Thyroid gland (tissue), 4 donors: ENCODE results near the gene GFOD2. TPM values are rescaled to one million over a fixed set of nuclear protein-coding genes. Genes with fewer than 3 reads are reported as not detected.

Experiments used
- DNase-seq, 2 donors: peaks; one replicate each; pipeline ENCODE4 v3.0.0-alpha.2; 2019
- H3K27ac ChIP-seq, 3 donors: fragments of 200-600 bp; sonication (generic); 1 replicate in 2 of 3; 2 replicates in 1 of 3; pipeline ENCODE4 v1.5.1; 2016 to 2019; ENCODE audit warnings: mild to moderate bottlenecking in 1 of 3, moderate library complexity in 1 of 3
- H3K27me3 ChIP-seq: fragments of 200-600 bp; sonication (generic); one replicate; pipeline ENCODE4 v1.5.1; 2019
- H3K36me3 ChIP-seq, 2 donors: fragments of 200-600 bp; sonication (generic); one replicate each; pipeline ENCODE4 v1.5.1; 2016 to 2019
- H3K4me1 ChIP-seq, 2 donors: fragments of 200-600 bp; sonication (generic); one replicate each; pipeline ENCODE4 v1.5.1; 2017 to 2019
- H3K4me3 ChIP-seq, 3 donors: fragments of 200-600 bp; sonication (generic); replicated peaks in 1 of 3; 1 replicate in 2 of 3; 2 replicates in 1 of 3; pipeline ENCODE4 v1.5.1; 2016; ENCODE audit warnings: mild to moderate bottlenecking in 1 of 3
- H3K9me3 ChIP-seq: fragments of 200-600 bp; sonication (generic); one replicate; pipeline ENCODE4 v1.5.1; 2017
- POLR2A ChIP-seq, 2 donors: fragments of 450-650 bp; IDR thresholded peaks; one replicate each; pipeline ENCODE4 v1.6.1; 2017; ENCODE audit warnings: antibody characterized with exemption in 2 of 2, mild to moderate bottlenecking in 2 of 2, moderate library complexity in 1 of 2
- WGBS, 2 donors: methylation state at CpG; one replicate each; pipeline ENCODE4 v1.1.5; 2017; 5-methylcytosine and 5-hydroxymethylcytosine counted together
- intact Hi-C: fragments of 100-400 bp; cut with DNase I; formaldehyde crosslinking; loops from one replicate; pipeline ENCODE4 v1.15.1; 2023
- total RNA-seq, 4 donors: library from RNA; depleted of rRNA; stranded (reverse); fragments of >200 nt; gene quantifications; one replicate each; pipeline ENCODE4 v1.2.3, GENCODE V29; 2016
- TF ChIP-seq, protein P1 (sequence below), 6 experiments: fragments of 200-600 bp in 3 of 6; fragments of 450-650 bp in 3 of 6; sonication (generic) in 3 of 6; IDR thresholded peaks; one replicate each; pipeline ENCODE4 v1.5.1; 2016 to 2019; ENCODE audit warnings: antibody characterized with exemption in 6 of 6, mild to moderate bottlenecking in 2 of 6, inconsistent platforms in 1 of 6, moderate library complexity in 1 of 6

GFOD2 gene
- total RNA-seq, 4 donors from 2014 or later, result 10.9 to 27.5 (median 23.7) TPM

DNA sequence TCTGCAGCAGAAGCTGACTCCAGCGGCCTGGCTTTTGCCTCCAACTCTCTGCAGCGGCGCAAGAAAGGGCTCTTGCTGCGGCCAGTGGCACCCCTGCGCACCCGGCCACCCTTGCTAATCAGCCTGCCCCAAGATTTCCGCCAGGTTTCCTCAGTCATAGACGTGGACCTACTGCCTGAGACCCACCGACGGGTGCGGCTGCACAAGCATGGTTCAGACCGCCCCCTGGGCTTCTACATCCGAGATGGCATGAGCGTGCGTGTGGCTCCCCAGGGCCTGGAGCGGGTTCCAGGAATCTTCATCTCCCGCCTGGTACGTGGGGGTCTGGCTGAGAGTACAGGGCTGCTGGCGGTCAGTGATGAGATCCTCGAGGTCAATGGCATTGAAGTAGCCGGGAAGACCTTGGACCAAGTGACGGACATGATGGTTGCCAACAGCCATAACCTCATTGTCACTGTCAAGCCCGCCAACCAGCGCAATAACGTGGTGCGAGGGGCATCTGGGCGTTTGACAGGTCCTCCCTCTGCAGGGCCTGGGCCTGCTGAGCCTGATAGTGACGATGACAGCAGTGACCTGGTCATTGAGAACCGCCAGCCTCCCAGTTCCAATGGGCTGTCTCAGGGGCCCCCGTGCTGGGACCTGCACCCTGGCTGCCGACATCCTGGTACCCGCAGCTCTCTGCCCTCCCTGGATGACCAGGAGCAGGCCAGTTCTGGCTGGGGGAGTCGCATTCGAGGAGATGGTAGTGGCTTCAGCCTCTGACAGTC, 57.0 kb downstream of the GFOD2 start:
- no peak for DNase-seq
- Histone ChIP-seq H3K27ac (no peak overlapping the region), H3K4me3 (no peak overlapping the region), H3K27me3 (no peaks in the 10 kb centered on the region), H3K9me3 (no peaks in the 10 kb centered on the region), H3K4me1 (peaks cover 22 to 28% of the 10 kb centered on the region in 2 donors), H3K36me3 (no peaks in the 10 kb centered on the region)
- WGBS, 2 donors, result 95 to 97% methylated on average over 20 to 27 of the region's 34 CpGs
- TF ChIP-seq, protein P1, sequence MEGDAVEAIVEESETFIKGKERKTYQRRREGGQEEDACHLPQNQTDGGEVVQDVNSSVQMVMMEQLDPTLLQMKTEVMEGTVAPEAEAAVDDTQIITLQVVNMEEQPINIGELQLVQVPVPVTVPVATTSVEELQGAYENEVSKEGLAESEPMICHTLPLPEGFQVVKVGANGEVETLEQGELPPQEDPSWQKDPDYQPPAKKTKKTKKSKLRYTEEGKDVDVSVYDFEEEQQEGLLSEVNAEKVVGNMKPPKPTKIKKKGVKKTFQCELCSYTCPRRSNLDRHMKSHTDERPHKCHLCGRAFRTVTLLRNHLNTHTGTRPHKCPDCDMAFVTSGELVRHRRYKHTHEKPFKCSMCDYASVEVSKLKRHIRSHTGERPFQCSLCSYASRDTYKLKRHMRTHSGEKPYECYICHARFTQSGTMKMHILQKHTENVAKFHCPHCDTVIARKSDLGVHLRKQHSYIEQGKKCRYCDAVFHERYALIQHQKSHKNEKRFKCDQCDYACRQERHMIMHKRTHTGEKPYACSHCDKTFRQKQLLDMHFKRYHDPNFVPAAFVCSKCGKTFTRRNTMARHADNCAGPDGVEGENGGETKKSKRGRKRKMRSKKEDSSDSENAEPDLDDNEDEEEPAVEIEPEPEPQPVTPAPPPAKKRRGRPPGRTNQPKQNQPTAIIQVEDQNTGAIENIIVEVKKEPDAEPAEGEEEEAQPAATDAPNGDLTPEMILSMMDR (IDR thresholded peaks at IDR 0.05), result no peak
- TF ChIP-seq POLR2A (IDR thresholded peaks at IDR 0.05), result no peak
- intact Hi-C loops, result loop anchor here (10.0 kb wide), 1 partner anchor 273 kb away; the partner anchor contains the start of genes CTRL and PSMB10

DNA sequence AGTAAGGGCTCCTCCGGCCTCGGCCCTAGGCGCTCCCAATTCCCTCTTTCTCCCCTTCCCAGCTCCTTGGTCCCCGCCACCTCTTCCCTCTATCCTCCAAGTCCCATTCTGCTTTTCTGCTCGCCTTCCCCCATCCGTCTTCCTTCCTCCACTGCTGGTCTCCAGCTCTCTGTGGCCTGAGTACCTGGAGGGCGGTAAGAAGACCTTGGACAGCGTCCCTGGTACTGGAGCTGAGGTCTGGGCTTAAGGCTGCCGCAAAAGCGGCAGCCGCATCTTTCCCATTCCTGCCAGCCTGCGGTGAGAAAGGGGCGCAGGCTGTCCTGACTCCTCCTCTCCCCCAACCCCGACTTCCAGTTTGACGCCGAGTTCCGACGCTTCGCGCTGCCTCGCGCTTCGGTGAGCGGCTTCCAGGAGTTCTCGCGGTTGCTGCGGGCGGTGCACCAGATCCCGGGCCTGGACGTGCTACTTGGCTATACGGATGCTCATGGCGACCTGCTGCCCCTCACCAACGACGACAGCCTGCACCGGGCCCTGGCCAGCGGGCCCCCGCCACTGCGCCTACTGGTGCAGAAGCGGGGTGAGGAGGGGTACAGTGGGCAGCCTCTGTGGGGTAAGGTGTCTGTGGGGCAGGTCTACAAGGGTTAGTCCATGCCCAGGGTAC, 57.9 kb downstream of the GFOD2 start:
- TF ChIP-seq, protein P1 (IDR thresholded peaks at IDR 0.05), result no peak
- no peak for TF ChIP-seq POLR2A (IDR thresholded peaks at IDR 0.05)
- Histone ChIP-seq H3K36me3 (no peaks in the 10 kb centered on the region), H3K27ac (peak overlapping the region in 1 of 3 donors; percentile 55), H3K4me3 (peak overlapping the region in 1 of 3 donors; percentile 7), H3K27me3 (no peaks in the 10 kb centered on the region), H3K9me3 (no peaks in the 10 kb centered on the region), H3K4me1 (peaks cover 19 to 25% of the 10 kb centered on the region in 2 donors)
- intact Hi-C loops, result loop anchor here (10.0 kb wide), 1 partner anchor 274 kb away; the partner anchor contains the start of genes CTRL and PSMB10
- peak; percentile 51 to 52 for DNase-seq
- 15 to 26% methylated on average over 21 to 27 of the region's 39 CpGs for WGBS, 2 donors

DNA sequence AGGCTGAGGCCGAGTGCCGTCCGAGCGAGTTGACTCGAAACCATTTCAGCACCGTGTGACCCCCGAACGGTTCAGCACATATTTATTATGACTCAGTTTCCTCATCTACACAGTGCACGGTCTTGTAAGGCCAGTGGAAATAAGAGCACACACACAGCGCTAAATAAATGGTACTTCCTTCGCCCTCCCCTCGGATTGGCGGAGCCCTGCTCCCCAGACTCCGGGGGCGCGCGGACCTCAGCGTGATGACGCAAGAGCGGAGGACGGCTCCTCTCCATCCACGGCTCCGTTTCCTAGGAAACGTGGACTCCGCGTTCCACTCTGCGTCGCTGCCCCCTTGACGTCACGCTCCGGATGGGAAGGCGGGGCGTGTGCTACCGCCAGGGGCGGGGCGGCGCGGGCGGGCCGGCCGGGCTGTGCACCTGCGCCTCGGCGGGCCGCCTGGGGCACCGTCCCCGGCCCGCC, 58.5 kb downstream of the GFOD2 start, which contains the start of gene PARD6A:
PARD6A (plus strand) TSS at position 397 of the 465 bp plus-strand sequence. CDS start 79 bp downstream, outside the sequence.
- peak; percentile 84 to 86 for DNase-seq
- WGBS, 2 donors, result 0 to 1% methylated on average over 9 to 29 of the region's 48 CpGs
- Histone ChIP-seq H3K27ac (peak within 1 kb of the TSS; percentile 59 to 97 (median 92)), H3K4me1 (peaks cover 14 to 19% of the 10 kb centered on the region in 2 donors), H3K4me3 (peak within 1 kb of the TSS; percentile 23 to 83 (median 51)), H3K36me3 (no peaks in the 10 kb centered on the region), H3K9me3 (no peaks in the 10 kb centered on the region), H3K27me3 (no peaks in the 10 kb centered on the region)
- TF ChIP-seq, protein P1 (IDR thresholded peaks at IDR 0.05), result no peak
- TF ChIP-seq POLR2A (IDR thresholded peaks at IDR 0.05), result no peak
- intact Hi-C loops, result loop anchor here (10.0 kb wide), 1 partner anchor 274 kb away; the partner anchor contains the start of genes CTRL and PSMB10

DNA sequence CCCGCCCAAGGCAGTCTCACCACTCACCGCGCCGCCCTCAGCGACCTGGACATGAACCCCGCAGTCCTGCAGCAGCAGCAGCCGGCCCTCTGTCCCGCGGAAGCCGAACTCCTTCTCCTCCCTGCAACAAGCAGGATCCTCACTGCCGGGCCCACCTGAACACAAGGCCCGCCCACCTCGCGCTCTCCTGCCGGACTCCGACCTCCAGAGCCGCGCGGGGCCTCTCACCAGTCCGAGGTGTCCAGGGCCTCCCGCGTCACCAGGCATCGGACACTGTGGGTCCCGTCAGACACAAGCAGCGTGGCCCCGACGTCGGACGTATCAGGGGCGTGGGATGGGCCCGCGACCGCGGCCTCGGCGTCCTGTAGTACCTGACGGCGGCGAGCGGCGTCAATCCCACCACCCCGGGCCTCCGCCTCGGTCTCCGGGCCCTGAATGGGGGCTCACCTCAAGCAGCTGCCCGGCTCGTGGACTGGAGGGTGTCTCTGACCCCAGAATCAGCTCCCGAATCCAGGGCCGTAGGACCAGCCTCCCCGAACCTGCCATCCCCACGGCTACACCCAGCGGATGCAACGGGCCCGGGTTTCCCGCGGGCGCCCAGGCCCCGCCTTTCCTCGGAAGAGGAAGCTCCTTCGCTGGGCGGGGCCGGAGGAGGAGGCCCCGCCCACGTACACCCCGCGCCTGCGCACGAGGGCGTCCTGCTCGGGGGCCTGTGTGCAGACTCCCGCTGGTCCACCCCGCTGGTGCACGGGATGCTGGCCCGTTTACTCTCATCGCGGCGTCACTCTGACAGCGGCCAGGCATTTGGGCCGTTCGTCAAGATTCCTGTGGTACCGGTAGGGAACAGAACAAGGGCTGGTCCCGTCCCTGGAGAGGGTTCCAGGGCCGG, 59.2 kb downstream of the GFOD2 start, which contains the start of gene ACD:
ACD (minus strand) TSS at position 586 of the 889 bp plus-strand sequence; CDS start at position 546, 40 bp downstream.
- peak; percentile 36 to 88 for TF ChIP-seq POLR2A (IDR thresholded peaks at IDR 0.05)
- TF ChIP-seq, protein P1 (IDR thresholded peaks at IDR 0.05), result peak in 1 of 6 experiments; percentile 16
- intact Hi-C loops, result loop anchor here (10.0 kb wide), 1 partner anchor 275 kb away; the partner anchor contains the start of genes CTRL and PSMB10
- Histone ChIP-seq H3K4me1 (peaks cover 14 to 16% of the 10 kb centered on the region in 2 donors), H3K4me3 (peak within 1 kb of the TSS; percentile 23 to 83 (median 51)), H3K27me3 (no peaks in the 10 kb centered on the region), H3K9me3 (no peaks in the 10 kb centered on the region), H3K36me3 (no peaks in the 10 kb centered on the region), H3K27ac (peak within 1 kb of the TSS; percentile 59 to 97 (median 92))
- peak; percentile 85 to 87 for DNase-seq
- WGBS, 2 donors, result 0 to 1% methylated on average over 8 to 32 of the region's 83 CpGs
